ENCODE data around the gene CPTP. TPM values are rescaled to one million over a fixed set of nuclear protein-coding genes. Genes with fewer than 3 reads are reported as not detected.

Gene CPTP
- total RNA-seq, 4 donors from 2014 or later, result 10.7 to 94.0 (median 84.6) TPM

DNA sequence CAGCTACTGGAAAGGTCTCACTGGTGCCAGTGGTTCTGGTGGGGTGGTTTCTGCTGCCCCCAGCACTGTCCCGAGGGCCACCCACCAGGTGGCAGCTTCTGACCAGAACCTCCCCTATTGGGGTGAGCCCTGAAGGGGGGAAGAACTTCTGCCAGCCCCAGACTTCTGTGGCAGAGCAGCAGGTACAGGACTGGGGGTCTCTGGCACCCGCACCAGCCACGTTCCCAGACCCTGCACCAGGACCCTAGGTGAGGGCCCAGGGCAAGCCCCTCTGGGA is 14.6 kb upstream of the CPTP start:
- H3K27ac ChIP-seq, result peak overlapping the region in 1 of 4 donors; percentile 94

DNA sequence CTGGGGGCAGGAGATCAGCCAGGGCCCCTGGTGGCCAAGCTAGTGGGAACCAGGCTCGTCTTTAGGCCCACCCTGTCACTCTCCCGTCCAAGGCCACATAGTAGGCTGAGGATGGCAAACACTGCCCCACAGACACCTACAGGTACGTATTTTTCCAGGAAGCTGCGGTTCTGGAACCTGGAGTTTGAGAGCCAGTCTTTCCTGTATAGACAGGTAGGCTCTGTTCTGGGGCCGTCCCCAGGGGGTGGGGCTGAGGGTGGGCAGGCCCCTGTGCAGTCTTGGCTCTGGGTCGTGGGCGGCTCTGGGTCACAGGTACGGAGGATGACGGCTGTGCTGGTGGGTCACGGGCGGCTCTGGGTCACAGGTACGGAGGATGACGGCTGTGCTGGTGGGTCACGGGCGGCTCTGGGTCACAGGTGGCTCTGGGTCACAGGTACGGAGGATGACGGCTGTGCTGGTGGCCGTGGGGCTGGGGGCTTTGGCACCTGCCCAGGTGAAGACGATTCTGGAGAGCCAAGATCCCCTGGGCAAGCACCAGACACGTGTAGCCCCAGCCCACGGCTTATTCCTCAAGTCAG is 14.0 kb upstream of the CPTP start:
- peaks cover 0 to 53% (median 0%) of the 10 kb centered on the region in 3 donors for H3K36me3 ChIP-seq
- no peaks in the 10 kb centered on the region for H3K9me3 ChIP-seq
- TF ChIP-seq, protein P1, sequence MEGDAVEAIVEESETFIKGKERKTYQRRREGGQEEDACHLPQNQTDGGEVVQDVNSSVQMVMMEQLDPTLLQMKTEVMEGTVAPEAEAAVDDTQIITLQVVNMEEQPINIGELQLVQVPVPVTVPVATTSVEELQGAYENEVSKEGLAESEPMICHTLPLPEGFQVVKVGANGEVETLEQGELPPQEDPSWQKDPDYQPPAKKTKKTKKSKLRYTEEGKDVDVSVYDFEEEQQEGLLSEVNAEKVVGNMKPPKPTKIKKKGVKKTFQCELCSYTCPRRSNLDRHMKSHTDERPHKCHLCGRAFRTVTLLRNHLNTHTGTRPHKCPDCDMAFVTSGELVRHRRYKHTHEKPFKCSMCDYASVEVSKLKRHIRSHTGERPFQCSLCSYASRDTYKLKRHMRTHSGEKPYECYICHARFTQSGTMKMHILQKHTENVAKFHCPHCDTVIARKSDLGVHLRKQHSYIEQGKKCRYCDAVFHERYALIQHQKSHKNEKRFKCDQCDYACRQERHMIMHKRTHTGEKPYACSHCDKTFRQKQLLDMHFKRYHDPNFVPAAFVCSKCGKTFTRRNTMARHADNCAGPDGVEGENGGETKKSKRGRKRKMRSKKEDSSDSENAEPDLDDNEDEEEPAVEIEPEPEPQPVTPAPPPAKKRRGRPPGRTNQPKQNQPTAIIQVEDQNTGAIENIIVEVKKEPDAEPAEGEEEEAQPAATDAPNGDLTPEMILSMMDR (IDR thresholded peaks at IDR 0.05), result no peak
- no peak for TF ChIP-seq POLR2A (IDR thresholded peaks at IDR 0.05)
- peak overlapping the region in 1 of 4 donors; percentile 94 for H3K27ac ChIP-seq
- H3K27me3 ChIP-seq, result no peaks in the 10 kb centered on the region
- H3K4me1 ChIP-seq, result peaks cover 4 to 31% (median 26%) of the 10 kb centered on the region in 4 donors
- DNase-seq, result no peak
- H3K4me3 ChIP-seq, result no peak overlapping the region

More for the DNA sequence above, 14.6 kb upstream of the CPTP start:
- peak overlapping the region in 1 of 4 donors; percentile 96 for H3K4me3 ChIP-seq
- H3K27me3 ChIP-seq, result no peaks in the 10 kb centered on the region
- DNase-seq, result no peak
- H3K9me3 ChIP-seq, result no peaks in the 10 kb centered on the region
- H3K36me3 ChIP-seq, result peaks cover 0 to 50% (median 0%) of the 10 kb centered on the region in 3 donors
- TF ChIP-seq, protein P1 (IDR thresholded peaks at IDR 0.05), result no peak
- TF ChIP-seq POLR2A (IDR thresholded peaks at IDR 0.05), result no peak
- peaks cover 9 to 37% (median 30%) of the 10 kb centered on the region in 4 donors for H3K4me1 ChIP-seq

DNA sequence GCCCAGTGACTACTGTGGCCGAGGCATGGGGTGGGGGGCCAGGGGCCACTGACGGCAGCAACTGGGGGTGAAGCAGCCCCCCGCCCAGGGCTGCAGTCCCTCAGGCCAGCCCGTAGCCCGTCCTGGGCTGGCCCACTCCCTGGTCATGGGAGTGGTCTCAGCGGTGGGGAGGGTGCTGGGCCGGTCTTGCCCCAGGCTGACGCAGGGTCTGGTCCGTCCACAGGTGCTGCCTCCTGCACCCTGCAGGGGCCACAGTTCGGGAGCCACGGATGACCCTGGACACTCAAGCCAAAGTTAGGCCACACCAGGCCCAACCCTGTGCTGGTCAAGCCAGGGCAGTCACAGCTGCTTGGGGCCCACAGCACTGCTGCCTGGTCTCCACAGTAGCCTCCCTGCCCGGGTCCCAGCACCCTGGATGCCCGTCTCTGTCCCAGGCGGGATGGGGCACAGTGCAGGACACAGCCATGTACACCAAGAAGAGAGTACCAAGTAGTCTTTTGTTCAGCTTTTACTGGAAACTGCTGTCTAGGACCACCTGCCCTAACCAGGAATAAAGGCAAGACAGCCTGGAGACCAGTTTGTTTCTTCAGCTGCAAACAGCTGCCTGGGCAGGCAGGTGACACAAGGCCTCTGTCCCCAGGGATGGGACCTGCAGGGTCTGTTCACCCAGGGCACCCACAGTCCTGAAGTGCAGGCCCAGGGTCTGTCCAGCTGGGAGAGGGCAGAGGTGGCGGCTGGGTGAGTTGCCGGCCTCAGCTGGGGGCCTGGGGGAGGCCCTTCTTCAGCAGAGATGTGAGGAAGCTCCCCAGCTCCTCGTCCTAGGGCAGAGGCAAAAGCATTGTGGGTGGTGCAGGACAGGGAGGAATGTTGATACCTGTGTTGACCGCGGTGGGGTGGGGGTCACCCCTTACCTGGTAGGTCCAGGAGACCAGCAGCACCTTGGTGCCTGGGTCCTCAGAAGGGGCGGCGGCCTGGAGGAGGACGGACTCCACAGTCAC is 13.2 kb upstream of the CPTP start:
- no peak overlapping the region for H3K27ac ChIP-seq
- H3K36me3 ChIP-seq, result peaks cover 0 to 57% (median 0%) of the 10 kb centered on the region in 3 donors

DNA sequence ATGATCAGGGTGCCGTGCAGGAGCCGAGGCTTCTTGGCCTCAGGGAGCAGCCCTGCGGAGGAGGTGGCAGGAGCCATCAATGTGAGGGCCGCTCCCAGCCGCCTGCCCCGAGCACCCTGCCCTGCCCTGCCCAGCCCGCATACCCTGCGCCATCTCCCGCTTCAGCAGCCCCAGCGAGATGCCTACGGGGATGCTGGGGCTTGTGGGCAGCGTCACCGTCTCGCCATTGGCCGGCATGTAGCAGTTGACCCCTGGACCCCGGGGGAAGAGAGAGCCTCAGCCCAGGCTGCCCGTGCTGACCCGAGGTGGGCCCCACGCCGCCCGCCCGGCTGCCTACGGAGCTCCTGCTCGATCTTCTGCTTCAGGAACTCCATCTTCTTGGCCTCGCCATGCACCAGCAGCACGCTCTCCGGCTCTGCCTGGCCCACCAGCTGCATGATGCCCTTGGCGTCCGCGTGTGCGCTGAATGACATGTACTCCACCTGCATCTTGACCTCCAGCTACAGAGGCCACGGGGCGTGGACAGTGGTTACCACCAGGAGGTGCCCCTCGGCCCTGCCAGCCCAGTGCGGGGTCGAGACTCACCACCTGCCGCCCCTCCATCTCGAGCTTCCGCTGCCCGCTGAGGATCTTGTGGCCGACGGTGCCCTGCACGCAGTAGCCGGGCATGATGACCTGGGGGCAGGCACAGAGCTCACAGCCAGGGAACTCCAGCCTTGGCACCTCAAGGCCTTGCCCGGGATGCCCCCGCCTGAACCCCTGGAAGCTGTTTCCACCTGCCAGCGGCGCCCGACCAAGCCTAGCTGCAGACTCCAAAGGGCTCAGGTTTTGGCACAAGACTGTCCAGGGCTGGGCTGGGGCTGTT is 11.9 kb upstream of the CPTP start:
- Histone ChIP-seq H3K4me3 (no peak overlapping the region), H3K36me3 (peaks cover 0 to 67% (median 0%) of the 10 kb centered on the region in 3 donors), H3K4me1 (peaks cover 0 to 18% (median 8%) of the 10 kb centered on the region in 4 donors), H3K9me3 (no peaks in the 10 kb centered on the region), H3K27ac (no peak overlapping the region), H3K27me3 (no peaks in the 10 kb centered on the region)
- no peak for TF ChIP-seq POLR2A (IDR thresholded peaks at IDR 0.05)
- TF ChIP-seq, protein P1 (IDR thresholded peaks at IDR 0.05), result no peak
- no peak for DNase-seq

More for the DNA sequence above, 13.2 kb upstream of the CPTP start:
- H3K9me3 ChIP-seq, result no peaks in the 10 kb centered on the region
- H3K27me3 ChIP-seq, result no peaks in the 10 kb centered on the region
- peaks cover 0 to 23% (median 18%) of the 10 kb centered on the region in 4 donors for H3K4me1 ChIP-seq
- no peak overlapping the region for H3K4me3 ChIP-seq
- no peak for DNase-seq
- no peak for TF ChIP-seq POLR2A (IDR thresholded peaks at IDR 0.05)
- TF ChIP-seq, protein P1 (IDR thresholded peaks at IDR 0.05), result no peak

All from Peyer's patch (tissue), 4 donors.